Measurements from ENCODE around the gene CDK8. TPM values are rescaled to one million over a fixed set of nuclear protein-coding genes. Genes with fewer than 3 reads are reported as not detected.

Gene CDK8
- 10.4 TPM for total RNA-seq

DNA sequence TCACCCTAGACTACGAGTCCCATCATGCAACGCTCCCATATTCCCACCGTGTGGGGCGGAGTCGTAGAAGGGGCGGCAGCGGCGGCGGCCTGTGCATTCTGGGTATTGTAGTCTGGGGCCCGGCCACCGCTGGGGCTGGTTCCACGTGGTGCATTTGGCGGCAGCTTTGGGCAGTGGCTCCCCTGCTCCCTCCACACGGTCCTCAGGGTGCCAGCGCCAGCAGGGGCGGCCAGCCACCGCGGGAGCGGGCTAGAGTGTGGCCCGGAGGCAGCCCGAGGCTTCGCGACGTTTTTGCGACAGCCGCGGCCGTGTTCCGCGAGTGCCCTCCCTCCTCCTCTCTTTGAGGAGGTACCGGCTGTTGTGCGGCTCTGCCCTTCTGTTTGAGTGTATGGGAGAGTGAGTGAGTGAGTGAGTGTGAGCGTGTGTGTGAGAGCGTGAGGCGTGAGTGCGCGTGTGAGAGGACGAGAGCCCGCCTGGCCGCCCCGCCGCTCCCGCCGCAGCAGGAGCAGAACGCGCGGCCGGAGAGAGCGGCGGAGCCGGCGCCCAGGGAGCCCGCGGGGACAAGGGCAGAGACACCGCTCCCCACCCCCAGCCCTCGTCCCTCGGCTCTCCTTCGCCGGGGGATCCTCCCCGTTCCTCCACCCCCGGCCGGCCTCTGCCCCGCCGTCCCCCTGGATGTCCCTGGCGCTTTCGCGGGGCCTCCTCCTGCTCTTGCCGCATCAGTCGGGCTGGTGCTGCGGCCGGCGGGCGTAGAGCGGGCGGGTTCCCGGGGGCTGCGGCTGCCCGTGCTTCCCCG lies at the start of gene CDK8:
TSS of gene CDK8 (plus strand) at position 343 of the 796 bp plus-strand sequence. CDS start 513 bp downstream, outside the sequence.
- intact Hi-C loops (cut with DNase I) = no loop called here
- ATAC-seq (peak; percentile 99), DNase-seq (ENCODE audit: low spot score) (peak; percentile 93)

DNA sequence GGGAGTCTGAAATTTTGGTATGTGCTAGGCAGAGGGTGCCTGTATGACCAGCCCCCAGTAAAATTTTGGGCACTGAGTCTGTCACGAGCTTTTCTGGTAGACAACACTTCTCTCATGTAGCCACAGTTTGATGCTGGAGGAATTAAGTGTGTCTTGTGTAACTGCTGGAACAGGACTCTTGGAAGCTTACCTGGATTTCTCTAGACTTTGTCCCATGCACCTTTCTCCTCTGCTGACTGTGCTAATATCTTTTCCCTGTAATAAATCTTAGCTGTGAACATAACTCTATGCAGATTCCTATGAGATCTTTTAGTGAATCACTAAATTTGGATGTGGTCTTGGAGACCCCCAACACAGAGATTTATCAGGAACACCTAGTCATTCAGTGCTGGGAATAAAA lies 45.6 kb upstream of the CDK8 start:
- no peak for DNase-seq (ENCODE audit: low spot score)
- intact Hi-C loops (cut with DNase I) = no loop called here
- ATAC-seq = no peak

DNA sequence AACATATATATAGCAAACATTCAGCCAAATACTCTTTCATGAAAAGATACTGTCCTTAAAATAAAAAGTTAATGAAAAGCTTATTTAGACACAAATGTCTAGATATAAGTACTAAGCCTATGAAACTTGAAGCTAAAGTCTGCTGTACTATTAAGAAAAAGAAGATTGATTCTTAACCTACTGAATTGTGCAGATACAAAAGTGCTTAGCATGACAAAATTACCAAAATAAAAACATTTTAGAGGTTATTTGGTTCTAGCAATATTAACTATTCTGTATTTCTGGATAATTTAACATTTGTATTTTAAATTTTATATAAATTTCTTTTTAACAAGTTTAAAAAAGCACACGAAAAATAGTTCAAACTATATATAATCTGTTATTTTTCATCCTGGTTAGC lies 40.6 kb upstream of the CDK8 start:
- intact Hi-C loops (cut with DNase I) = no loop called here
- no peak for DNase-seq (ENCODE audit: low spot score)
- ATAC-seq = no peak

DNA sequence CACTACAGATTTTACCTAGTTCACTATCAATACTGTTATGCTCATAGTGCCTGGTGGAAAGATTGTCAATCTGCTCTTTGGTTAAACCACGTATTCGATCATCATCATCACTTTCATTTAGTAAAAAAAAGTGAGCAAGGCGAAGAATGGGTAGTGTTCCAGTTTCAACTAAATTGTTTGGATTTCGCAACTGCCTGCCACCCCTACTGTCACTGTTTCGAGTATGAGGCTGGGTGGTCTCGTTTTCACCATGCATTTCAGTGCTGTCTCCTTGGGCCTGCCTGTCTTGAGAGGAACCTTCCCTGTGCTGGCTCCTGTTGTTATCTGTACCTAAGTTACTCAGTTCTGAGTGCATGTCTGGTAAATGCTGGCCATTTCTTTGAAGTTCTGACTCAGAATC lies 39.9 kb upstream of the CDK8 start:
- DNase-seq (ENCODE audit: low spot score) (no peak), ATAC-seq (no peak)
- intact Hi-C loops (cut with DNase I) = no loop called here

DNA sequence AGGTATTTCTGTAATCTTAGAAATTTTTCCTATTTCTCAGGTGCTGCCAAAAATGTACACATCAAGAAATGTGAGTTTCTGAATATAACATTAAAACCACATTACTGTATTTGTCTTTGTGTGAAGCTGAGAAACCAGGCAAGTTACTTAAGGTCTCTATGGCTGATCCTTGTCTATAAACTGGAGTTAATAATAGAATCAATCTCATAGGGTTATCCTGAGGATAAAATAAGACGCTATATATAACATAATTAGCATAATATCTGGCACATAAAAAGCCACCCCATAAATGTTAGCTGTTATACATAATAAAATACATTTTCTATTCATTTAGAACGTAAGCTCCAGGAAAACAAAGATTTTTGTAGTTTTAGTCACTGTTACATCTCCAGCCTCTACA lies 37.9 kb upstream of the CDK8 start:
- intact Hi-C loops (cut with DNase I) = no loop called here
- ATAC-seq = no peak
- no peak for DNase-seq (ENCODE audit: low spot score)

DNA sequence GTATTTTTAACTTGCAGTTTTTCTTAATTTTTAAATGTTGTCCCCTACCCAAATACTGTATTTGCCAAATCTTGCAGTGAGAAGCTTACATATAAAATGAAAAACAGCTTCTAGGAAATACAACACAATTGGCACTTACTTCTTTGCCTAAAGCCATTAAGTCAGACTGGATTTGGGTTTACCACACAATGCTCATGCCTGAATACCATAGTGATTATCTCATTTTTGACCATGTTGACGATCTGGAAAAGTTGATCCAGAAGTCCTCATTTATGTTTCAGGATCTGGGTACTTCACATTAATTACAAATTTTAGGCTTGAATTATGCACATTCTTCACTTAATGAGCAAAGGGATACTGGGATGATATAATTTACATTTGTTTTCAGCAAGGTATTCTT lies 34.2 kb upstream of the CDK8 start:
- DNase-seq (ENCODE audit: low spot score) (no peak), ATAC-seq (no peak)
- intact Hi-C loops (cut with DNase I) = no loop called here

DNA sequence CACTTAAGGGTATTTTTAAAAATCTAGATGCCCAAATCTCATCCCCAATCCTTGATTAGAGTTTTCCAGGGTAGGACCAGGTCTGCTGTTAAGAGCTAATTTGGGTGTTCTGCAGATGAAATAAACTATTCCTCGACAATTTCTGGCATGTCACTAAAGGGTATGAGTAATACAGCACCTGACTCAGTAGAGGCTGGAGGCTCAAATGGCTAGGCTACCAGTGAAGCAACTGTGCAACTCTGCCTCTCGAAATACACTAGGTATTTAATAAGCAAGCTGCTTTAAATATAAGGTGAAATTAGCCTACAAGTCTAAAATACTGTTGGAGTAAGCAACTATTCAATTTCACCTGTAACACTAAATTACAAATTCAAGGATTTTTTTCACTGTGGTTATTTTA lies 33.4 kb upstream of the CDK8 start:
- DNase-seq (ENCODE audit: low spot score) = no peak
- intact Hi-C loops (cut with DNase I) = no loop called here
- no peak for ATAC-seq

DNA sequence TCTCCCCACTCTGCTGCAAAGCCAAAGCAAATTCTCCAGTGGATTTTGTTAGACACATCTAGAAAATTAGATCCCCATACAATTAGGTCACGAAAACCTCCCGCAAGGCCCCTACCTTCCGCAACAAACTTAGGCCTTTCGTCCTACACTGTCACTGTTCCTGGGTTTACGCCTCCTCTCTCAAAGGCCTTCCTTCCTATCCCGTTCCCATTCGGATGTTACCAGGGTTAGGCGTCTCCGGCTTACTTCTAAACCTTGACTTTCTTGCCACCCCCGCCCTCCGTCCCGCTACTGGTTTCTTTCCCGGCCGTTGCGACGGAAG lies 32.6 kb upstream of the CDK8 start:
- intact Hi-C loops (cut with DNase I) = no loop called here
- DNase-seq (ENCODE audit: low spot score) = no peak
- peak; percentile 59 for ATAC-seq

DNA sequence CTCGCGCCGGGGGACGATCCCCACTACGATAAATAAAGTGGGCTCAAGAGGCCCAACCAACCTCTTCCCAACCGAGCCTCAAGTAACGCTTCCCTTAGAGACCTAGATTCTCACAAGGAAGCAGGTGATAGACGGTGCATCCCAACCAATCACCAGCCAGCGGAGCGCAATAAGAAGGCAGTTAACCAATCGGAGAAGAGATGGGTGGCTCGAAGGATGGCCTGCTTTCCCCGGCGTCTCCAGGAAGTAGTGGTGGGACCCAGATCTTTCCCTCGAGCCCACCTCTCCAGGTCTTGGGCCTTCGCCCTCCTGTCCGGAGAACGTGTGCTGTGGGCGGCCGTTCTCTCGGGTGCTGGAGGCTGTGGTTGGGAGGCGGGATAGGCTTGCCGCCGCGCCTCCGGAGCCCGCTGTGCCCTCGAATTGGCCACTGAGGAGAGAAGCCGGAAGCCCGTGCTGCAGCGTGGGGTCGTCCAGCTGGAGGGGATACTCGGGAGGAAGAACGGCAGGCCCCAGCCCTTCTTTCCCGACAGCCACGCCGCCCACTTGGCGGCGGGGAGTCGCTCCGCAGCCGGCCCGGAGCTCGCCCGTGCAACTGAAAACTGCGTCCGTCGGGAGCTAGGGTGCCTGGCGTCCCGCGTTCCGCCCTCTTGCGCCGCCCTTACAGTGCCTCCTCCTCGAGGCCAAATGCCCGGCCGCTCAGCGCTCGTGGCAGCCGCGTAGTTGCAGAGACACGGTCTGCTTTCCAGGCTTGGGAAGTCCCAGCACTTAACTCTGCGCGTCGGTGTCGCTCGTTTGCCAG lies 32.0 kb upstream of the CDK8 start, which contains the start of gene RNF6:
TSS of gene RNF6 (minus strand) at position 594 of the 799 bp plus-strand sequence. CDS start 2,665 bp downstream, outside the sequence.
- DNase-seq (ENCODE audit: low spot score) (peak; percentile 94), ATAC-seq (peak; percentile 99)
- intact Hi-C loops (cut with DNase I) = no loop called here

DNA sequence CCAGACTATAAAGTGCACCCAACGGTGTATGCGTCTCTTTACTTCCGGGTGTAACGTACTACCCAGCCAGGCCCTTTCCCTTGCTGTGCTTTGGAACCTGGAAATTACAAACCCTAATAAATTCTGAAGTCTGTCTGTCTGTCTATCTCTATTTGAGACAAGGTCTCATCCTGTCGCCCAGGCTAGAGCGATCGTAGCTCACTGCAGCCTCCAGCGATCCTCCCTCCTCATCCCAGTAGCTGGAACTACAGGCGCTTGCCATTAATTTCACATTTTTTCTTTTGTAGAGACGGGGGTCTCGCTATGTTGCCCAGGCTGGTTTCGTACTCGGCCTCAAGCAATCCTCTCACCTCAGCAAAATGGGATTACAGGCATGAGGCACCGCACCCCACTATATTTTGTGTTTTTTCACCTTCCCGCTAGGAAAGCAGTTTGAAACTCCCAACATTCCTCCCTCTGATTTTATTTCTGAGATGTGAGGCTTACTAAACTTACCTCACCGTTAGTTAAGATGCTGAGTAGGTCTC lies 31.3 kb upstream of the CDK8 start:
- peak; percentile 79 for ATAC-seq
- intact Hi-C loops (cut with DNase I) = no loop called here
- DNase-seq (ENCODE audit: low spot score) = no peak

DNA sequence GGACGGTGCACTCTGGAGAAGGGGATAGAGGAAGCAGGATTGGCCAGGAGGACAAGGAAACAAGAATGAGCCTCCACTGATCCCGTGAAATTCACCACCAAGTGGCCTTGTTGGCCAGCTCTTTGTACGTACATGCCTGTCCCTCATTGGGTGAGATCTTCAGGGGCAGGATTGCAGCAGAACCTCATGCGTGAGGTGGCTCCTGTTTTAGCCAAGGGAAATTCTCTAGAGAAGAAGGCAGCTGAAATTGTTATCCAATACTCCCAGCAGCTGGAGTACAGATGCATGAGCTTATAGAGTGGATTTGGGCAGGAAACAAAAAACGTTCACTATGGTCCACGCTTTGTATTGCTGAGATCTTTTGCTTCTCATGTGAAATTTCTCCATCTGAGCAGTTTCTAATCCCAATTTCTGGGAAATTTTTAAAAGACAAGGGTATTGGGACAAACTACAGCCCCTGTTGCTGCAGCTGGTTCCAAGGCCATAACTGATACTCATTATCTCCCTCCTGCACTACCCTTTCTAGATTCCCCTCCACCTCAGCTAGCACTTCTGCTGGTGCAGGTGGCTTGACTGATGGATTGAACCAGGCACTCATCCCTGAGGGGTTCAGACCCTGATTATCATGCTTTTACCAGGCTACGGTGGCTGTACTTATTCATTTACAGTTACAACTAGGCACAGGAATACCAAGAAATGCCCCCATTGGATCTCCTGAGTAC lies 27.9 kb upstream of the CDK8 start:
- no peak for ATAC-seq
- no peak for DNase-seq (ENCODE audit: low spot score)
- intact Hi-C loops (cut with DNase I) = no loop called here

DNA sequence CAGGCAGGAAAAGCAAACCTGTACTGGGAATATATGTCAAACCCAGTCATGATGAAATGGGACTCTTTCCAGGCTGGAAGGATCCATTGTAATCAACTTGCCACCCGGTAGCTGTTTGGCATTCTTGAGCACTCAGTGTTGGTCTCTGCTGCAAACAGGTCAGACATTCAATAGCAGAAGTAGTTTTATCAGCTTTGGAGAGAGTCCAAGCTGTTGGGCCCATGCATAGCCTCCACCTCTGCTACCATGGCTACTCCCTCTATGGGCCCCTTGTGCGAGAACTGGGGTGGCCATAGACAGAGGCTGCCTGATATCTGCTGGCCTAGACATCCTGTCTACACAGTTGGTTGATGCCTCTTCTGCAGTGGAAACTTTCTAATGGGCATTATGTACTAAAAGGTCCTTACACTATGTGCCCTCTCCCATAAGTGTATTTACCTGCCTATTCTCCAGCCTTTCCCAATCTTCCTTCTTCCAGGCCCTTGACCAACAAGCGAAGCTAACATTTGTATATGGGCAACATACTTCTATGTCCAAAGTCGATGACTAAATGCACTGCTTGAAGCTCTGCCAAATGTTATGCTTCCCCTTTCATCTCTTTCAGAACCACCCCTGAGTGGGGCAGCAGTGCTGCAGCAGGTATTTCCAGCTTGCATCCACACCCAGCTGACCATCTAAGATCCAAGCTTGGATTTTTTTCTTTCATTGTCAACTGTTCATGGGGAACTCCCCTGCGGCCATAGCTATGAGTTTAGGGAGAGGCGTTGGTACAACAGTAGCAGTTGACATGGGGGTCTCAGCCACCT lies 26.6 kb upstream of the CDK8 start:
- DNase-seq (ENCODE audit: low spot score) (no peak), ATAC-seq (no peak)
- intact Hi-C loops (cut with DNase I) = no loop called here

DNA sequence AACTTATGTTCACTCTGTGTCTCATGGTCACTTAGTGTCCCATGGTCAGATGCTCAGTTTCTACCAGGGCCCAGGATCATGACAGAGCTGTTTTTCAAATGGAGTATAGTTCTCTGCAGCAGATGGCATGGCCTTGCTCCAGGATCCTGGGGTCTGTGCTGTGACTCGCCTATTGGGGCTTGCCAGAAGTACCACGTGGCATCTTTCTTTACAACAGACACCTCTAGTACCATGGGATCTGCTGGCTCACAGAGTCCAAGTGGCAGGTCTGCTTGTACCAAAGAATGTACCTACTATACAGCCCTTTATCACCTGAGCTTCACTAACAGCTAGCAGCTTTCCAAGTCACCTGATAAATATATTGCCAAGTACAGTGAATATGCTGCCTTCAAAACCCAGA lies 25.8 kb upstream of the CDK8 start:
- ATAC-seq = no peak
- no peak for DNase-seq (ENCODE audit: low spot score)
- intact Hi-C loops (cut with DNase I) = no loop called here

DNA sequence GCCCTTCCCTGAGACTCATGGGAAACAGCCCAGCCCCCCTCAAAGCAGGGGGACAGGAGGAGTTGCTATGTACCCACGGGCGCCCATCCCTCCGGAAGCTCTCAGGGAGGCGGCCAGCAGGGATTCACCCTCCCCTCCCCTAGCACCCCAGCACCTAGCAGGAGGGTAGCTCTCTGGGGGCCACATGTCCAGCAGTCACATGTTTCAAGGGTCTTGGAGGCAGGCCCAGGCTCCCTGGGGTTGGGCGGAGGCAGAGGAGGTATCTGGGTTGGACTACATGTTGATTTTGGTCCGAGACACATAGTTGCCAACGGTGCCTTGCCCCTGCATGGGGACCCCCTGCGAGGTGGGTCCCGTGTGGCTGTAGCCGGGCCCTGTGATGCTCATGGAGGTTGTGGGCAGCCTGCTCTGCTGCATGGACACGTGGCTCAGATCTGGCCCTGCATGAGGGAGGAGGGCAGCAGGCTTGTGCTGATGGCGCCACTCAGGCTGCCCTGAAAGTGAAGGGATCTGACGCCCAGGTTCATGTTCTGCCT lies 24.8 kb upstream of the CDK8 start:
- intact Hi-C loops (cut with DNase I) = no loop called here
- ATAC-seq = no peak
- no peak for DNase-seq (ENCODE audit: low spot score)

DNA sequence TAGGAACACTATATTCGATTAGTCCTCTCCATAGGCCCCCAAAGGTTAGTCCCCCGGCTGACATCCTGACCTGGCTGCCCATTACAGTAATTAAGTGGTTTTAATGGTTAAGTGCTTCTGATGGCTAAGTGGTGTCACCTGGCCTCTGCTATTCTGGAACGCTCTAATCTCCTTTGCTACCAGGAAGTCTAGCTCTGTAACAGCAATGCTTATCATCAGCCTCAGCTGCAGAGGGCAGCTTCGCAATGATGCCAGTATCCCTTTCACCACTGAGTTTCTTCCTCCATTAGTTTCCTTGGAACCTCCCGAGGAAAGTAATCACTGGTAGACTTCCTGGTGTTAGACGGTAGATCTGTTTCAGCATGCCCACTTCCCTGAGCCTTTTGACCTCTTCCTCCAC lies 23.2 kb upstream of the CDK8 start:
- DNase-seq (ENCODE audit: low spot score) = no peak
- intact Hi-C loops (cut with DNase I) = no loop called here
- ATAC-seq = no peak

DNA sequence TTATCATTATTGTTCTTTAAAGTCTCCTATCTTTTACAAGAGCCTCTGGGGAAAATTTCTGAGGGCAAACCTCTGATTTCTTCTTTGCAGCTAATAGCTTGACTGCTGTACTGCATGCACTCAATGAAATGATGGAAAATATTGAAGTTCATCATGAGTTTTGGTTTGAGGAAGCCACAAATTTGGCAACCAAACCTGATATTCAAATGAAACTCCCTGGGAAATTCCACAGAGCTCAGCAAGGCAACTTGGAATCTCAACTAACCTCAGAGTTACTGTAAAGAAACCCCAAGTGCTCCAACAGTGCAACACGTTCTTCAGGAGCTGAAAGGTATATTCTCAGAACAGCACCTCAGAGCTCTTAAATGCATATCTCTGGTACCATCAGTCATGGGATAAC lies 17.6 kb upstream of the CDK8 start:
- DNase-seq (ENCODE audit: low spot score) = no peak
- intact Hi-C loops (cut with DNase I) = no loop called here
- ATAC-seq = no peak

DNA sequence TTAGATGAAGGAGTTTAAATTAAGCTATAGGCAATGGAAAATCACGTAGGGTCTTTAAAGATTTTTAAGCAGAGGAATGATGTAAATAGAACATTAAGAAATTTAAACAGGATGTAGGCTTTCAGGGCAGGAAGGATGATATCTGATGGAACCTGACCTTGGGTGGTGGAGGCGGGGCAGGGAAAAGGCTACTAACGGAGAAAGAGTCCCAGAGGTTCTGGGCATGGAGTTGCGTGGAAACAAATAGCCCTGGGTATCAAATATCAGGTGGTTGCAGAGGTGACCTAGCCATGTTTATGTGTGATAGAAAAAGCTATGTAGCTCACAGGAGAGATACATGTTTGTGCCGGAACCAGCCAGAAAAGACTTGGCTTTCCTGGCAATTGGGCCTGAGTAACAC lies 7.8 kb upstream of the CDK8 start:
- DNase-seq (ENCODE audit: low spot score) (no peak), ATAC-seq (no peak)
- intact Hi-C loops (cut with DNase I) = no loop called here

DNA sequence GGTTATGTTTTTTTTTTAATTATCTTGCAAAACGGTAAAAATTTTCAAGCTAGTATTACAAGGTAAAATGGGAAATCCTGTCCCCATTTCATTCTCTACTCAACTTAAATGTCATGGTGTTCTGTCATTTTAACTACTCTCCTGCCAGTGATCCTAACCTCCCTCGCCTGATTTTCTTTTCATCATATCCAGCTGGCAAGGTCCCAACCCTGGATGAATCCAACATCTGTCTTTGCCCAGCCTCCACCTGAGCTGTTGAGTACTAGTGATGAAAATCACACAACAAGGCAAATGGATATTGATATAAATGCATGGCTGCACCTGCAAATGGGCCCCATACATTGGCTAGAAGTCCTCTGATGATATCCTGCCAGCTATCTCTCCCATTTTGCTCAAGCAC lies 6.9 kb upstream of the CDK8 start:
- no peak for DNase-seq (ENCODE audit: low spot score)
- ATAC-seq = no peak
- intact Hi-C loops (cut with DNase I) = no loop called here

DNA sequence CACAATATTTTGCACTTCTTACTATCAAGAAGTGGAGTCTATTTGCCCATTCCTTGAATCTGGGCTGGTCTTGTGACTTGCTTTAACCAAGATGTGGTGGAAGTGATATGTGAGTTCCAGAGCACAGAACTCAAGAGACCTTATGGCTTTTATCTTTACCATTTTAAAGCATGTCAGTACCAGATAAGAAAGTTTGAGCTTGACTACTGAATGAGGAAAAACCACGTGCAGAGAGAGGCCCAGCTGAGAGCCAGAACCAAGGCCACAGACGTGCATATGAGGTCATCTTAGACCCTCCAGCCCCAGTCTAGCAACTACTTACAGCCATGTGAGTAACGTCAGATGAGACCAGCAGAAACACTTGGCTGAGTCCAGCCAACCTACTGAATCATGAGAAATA lies 6.3 kb upstream of the CDK8 start:
- DNase-seq (ENCODE audit: low spot score) = no peak
- intact Hi-C loops (cut with DNase I) = no loop called here
- peak; percentile 51 for ATAC-seq
